HPDE6-E6E7 (cell line): Measurements from ENCODE around the gene CNGA2.
"Not testable (repeated sequence)": the region's sequence is repeated elsewhere in the genome, so short reads cannot be mapped to it uniquely, and the experiment has no call there.

Experiments used
- DNase-seq: peaks from one replicate; pipeline ENCODE4 v3.0.0; 2011; ENCODE audit warnings: missing footprints; ENCODE audit errors: extremely low spot score

CNGA2 gene

DNA sequence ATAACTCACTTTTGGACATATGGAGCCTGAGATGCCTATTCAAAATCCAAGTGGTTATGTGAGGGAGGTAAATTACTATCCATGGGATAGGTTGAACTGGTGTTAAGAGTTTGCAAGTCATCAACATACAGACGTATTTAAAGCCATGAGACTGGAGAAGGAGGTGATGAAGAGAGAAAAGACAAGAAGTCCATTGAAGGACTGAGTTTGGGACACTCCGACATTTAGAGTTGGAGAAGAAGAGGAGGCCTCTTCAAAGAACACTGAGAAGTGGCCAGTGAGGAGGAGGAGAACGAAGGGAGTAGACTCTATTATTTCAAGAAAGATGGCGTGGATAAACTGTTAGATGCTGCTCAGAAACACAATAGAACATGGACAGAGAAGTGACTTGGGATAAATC, at the start of gene CNGA2:
CNGA2 (plus strand) TSS at position 301 of the 400 bp plus-strand sequence. CDS start 3,738 bp downstream, outside the sequence.
- no peak for DNase-seq

DNA sequence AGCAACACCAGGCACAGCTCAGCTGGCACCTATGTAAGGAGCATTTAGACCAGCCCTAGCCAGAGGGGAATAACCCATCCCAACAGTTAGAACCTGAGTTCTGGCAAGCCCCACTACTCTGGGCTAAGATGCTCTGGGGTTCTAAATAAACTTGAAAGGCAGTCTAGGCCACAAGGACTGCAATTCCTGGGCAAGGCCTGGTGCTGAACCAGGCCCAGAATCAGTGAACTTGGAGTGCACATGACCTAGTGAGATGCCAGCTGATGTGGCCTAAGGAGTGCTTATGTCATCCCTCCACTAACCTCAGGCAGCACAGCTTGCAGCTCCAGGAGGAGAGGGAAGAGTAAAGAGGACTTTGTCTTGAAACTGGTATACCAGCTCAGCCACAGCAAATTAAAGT, 46.9 kb upstream of the CNGA2 start:
- DNase-seq = no peak

DNA sequence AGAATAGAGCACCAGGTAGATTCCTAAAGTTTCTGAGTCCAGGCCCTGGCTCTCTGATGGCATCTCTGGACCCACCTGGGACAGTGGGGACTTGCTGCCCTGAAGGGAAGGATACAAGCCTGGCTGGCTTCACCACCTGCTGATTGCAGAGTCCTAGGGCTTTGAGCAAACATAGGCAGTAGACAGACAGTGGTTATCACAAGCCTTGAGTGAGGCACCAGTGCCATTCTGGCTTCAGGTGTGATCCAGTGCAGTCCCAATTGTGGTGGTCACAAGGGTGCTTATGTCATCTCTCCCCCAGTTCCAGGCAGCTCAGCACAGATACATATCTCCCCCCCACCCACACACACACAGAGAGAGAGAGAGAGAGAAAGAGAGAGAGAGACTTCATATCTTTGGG, 45.9 kb upstream of the CNGA2 start:
- no peak for DNase-seq

DNA sequence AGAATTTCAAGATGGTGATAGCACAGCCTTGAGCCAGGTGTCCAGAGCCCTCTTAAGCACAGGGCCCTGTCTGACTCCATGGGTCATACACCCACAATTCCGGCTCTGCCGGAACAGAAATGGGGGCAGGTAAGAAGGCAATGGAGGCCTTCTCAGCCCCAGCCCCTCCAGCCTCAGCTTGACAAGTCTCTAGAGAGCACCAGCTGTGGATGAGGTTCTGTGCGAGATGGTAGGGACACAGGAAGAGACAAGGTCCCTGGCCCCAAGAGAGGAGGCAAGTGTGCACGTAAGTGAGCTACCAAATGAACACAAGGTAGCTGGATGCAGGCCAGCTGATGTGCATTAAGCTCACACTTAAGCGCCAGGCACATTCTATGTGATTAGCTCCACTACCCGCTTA, 41.7 kb upstream of the CNGA2 start:
- no peak for DNase-seq

DNA sequence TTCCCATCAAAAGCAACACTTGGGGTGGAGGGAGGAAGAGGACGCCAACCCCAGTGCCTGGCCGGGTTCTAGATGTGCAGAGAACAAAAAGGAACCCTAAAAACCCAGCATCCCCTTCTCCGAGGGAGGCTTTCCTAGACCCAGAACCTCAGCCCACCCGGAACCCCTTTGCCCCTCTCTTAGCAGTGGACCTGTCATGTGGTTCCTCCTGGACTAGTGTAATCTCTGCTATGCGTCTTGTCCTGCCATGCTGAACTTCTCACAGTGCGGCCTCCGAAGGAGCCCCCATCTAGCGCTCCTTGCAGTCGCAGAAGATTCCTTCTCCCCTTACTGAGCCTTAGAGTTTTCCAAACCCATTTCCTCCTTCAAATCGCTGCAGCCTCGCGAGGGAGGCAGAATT, 40.4 kb upstream of the CNGA2 start:
- DNase-seq = no peak

DNA sequence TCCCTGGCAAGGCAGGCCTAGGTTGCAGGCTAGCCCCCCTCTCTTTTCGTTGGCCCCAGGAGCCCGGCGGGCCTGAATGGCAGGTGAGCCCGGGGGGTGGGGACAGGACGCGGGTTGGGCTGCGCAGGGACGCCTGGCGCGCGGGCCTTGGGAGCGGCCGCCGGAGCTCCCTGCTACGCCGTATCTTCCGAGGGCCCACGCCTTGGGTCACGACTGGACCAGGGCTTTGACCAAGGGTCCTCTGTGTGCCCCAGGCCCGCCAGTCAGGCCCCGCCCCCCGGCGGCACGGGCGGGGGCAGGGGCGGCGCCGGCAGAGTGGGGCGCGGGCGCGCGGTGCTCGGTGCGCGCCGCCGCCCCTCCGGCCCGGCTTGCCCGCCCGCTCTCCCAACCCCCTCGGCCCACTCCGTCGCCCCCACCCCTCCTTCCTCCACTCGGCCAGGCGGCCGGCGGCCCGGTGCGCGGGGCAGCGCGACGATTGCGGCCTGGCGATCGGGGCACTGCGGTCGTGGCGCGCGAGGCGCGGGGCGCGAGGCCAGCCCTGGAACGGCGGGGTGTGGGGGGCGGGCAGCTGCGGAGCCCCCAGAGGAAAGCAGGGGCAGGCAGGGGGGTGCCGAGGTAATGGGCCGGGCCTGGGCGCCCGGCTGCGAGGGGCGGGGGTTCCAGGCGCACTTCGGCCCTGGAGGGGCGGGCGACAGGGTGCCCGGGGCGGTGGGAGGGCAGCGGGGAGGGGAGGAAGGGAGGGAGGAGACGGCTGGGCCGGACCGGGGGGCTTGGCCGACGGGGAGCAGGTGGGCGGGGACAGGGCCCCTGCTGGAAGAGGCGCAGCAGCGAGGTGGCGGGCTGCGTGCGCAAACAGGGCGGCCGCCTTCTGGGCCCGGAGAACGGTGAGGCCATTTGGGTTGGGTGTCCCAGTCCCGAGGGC, 39.6 kb upstream of the CNGA2 start, which contains the start of gene PRRG3:
PRRG3 (plus strand) TSS at position 798 of the 922 bp plus-strand sequence. CDS start 3,357 bp downstream, outside the sequence.
- no peak for DNase-seq

DNA sequence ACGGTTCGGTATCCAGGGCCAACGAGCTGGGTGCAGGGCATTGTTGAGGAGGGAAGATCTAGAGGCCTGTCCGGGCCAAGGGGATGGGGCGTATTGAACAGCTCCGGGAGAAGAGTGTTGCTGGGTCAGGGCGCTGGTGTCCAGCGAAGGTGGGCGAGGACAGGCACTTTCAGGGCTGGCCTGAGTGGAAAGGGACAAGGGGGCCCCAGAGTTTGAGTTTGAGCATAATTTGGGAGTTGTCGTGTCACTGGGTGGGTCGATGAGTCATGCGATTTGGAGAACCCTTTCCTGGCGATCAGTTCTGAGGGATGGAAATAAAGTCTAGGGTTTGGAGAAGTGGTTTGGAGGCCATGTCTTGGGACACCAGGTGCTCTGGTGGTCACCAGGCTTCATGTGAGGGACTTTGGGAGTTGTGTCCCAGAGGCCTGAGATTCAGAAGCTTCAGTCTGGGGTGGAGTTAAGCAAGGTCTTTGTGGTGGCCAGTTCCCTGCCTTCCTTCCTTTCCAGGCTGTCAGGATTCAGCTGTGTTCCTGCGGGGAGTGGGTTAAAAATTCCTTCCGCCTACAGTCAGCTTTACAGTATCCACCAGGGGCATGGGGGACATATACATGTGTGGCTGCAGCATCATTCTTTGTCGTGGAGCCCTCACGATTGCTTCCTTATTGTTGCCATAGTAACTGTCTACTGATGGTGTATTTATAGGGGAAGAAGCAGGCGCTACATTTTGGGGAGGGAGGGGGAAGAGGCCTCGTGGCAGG, 38.8 kb upstream of the CNGA2 start:
- no peak for DNase-seq

DNA sequence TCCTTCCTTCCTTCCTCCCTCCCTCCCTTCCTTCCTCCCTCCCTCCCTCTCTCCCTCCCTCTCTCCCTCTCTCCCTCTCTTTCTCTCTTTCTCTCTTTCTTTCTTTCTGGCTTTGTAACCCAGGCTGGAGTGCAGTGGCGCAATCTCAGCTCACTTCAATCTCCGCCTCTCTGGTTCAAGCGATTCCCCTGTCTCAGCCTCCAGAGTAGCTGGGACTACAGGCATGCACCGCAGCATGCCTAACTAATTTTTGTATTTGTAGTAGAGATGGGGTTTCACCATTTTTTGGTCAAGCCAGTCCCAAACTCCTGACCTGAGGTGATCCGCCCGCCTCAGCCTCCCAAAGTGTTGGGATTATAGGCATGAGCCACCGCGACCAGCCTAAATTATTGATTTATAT, 37.5 kb upstream of the CNGA2 start:
- DNase-seq = not testable (repeated sequence)

DNA sequence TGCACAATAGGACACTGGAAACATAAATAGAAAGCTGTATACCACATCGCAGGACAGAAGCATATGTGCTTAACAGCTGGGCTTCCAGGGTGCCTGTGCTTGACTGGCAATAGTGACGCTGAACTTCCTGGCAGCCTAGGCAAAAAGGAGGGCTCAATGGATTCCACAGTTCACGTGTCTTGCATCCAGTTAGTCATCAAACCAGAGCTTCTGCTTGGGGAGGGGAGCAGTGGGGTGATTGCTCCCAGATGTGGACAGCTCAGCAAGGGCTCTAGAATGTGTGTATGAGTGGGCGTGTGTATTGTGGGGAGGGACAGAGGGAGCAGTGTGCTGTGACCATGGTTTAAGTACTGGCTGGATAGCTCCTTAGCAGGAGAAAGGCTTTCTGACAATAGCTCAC, 37.0 kb upstream of the CNGA2 start:
- DNase-seq = no peak

DNA sequence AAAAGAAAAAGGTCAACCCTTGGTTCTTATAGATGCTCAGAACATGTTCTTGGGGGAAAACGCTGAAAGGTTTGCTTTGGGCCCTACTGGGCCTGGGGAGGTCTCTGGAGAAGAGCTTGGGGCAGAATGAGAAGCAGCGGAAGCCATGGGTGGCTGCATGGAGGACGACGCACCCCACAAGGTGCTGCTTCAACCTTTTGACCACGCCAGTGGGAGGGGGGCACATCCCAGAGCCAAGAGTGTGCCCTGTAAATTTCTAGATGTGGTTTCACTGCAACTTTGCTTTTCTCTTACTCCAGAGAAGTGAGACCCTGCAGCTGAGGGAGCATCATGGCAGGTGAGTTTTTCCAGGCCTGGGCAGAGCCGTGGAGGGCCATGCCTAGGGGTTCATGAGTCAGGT, 36.1 kb upstream of the CNGA2 start:
- DNase-seq = no peak

DNA sequence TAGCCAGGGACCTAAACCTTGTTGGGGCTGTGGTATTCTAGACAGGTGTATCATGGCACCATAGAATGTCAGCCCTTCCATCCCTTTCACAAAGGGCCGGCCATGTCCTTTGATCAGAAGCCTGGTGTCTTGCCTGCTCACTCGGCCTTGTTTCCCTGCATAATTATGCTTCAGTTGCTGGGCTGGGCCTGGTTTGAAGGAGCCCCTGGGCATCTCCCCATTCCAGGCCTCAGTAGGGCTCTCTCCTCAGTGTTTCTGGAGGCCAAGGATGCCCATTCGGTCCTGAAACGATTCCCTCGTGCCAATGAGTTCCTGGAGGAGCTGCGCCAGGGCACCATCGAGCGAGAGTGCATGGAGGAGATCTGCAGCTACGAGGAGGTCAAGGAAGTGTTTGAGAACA, 34.8 kb upstream of the CNGA2 start:
- no peak for DNase-seq

DNA sequence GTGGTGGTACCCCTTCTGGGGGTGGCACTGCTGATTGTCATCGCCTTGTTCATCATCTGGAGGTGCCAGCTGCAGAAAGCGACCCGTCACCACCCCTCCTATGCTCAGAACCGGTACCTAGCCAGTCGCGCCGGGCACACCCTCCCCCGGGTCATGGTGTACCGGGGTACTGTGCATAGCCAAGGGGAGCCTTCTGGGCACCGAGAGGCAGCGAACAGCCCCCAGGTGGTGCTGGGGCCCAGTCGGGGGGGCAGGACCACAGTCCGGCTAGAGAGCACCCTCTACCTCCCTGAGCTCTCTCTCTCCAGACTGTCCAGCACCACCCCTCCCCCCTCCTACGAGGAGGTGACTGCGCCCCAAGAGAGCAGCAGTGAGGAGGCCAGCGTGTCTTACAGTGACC, 34.0 kb upstream of the CNGA2 start:
- DNase-seq = no peak

DNA sequence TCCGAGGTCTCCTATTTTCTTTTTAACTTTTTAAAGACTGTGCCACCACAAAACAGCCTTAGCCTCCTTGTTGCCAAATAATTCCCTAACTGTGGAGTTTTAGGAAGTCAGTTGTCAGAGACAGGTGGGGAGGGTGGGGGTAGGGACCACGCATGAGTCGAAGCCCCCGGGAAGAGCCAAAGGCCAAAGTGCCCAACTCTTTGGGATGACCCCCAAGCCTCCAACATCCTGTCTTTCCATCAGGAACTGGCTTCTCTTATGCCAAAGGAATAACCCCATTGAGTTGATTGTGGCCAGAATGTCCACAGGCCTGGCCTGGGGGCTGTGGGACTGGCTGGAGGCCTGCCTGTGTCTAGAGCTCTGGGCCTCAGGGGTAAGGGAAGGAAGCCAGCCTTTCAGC, 33.5 kb upstream of the CNGA2 start:
- DNase-seq = no peak

DNA sequence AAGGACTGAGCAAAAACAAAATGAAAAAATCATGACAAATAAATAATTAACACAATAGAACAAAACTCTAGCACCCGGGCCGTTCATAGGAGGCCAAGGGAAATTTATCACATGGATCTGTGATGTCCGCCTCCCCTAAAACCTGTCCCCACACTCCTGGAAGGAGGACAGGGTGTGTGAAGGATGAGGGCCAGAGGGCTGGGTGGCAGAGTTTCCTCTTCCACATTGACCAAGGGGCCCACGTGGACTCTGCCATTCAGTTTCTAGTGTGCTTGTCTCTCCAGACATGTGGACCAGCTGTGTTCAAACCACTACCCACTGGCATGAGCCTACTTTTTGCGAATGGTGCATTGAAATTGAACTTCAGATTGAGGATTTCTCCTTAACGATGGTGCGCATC, 33.0 kb upstream of the CNGA2 start:
- no peak for DNase-seq

DNA sequence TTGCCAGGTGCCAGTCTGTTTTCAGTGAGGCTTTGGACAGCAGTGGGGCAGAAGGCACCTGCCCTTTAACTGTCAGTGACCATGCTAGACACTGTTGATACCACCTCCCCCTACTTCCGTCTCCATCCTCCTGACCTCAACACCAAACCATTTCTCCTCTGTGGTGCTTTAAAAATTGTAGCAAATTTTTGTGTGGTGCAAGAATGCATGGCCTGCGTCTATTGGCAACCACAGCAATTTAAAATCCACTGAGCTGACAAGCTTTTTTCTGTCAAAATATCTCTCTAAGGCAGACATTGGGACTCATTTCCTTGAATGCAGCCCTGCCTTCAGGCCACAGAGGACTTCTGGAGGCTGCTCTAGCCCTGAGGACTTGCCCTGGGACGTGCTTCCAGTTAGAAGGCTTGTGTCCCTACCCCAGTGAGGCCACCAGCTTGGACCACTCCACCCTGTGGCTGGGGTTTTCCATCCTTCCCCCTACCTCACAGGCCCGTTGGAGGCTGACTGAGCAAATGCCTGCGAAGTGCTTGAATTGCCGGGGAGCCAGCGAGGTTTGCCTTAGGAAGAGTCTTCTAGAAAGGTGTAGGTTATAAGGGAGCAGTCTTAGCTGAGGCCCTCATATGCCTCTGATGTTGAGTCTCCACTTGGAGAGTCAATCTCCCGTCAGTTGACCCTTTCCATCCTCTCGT, 32.4 kb upstream of the CNGA2 start:
- no peak for DNase-seq

DNA sequence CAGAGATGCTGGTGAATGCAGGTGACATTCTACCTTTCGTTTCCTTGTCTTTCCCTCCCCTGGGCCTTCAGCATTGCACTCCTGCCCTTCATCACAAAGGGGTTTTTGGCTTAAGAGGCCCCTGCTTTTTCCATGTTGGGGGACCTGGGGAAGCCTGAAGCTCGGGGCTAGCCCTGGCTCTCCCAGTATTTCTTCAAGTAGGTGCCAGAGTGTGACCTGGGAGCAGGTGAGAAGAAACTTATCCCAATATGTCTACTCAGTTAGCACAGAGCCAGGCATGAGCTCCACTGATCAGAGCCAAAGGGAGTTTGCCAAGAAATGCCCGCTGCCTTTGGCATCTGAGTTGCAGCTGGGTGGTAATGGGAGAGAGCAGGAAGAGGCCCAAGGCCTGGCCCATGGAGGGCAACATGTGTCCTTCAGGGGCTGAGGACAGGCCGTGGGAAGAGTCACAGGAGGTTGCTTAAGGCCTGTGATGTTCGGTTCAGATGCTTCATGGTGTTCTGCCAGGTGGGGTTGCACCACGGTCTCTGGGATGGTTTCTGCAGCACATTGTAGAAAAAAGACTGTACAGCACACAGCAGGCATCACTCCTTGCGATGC, 31.7 kb upstream of the CNGA2 start:
- DNase-seq = no peak

DNA sequence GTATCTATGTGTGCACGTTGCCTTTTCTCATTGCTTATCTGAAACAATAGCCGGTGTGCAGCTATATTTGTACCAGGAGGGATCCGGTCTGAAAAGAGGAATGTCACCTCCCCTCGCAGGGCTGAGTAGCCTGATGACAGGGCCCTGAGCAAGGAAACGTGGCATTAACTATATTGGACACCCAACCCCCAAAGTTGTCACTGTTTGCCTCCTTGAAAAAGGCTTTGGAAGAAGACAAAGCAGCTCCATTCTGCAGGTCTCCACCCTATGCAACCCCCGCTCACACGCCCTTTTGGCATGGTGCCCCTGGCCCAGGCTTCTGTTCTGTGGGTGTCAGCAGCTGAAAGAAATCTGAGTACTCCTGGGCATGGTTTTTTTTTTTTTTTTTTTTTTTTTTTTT, 31.1 kb upstream of the CNGA2 start:
- no peak for DNase-seq

DNA sequence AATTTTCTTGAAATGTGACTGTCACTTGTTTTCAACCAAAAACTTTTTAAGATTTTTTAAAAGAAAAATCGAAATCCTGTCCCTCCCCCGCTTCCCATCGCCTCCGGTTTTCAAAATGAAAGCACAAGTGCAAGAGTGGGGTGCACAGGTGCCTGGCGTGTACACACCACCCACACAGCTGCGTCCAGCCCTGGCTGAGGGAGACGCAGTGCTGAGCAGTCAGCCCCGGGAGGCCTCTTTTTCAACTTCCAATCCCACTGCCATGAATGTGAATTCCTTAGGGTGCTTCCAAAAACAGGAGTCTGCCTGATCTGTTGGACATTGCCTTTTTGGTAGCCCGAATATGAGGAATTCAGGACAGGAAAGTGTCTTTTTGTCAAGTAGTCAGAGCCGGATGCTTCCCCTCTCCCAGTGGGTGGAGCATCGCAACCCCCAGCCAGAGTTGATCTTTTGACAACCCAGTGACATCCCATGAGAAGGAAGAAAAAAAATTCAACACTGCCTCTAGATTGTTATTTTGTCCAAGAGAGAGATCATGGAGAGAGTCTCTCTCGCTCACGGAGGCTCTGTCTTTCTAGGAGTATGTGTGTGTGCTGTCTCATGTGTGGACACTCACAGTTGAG, 30.4 kb upstream of the CNGA2 start:
- DNase-seq = no peak

DNA sequence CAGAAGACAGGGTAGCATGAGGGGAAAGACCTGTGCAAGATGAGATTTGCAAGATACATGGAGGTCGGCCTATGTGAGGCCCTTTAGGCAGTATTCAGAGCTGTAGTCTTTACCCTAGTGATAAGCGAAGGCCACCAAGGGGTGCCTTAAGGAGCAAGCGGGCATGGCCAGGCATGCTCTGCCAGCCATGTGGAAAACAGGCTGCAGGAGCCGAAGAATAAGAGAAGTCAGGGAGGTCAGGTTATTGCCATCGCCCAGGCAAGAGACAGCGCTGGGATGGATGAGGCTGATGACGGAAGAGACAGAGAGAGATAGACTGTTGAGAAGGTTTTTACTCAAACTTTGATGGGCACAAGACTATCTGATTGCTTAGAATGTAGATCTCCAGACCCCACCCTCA, 25.7 kb upstream of the CNGA2 start:
- no peak for DNase-seq

DNA sequence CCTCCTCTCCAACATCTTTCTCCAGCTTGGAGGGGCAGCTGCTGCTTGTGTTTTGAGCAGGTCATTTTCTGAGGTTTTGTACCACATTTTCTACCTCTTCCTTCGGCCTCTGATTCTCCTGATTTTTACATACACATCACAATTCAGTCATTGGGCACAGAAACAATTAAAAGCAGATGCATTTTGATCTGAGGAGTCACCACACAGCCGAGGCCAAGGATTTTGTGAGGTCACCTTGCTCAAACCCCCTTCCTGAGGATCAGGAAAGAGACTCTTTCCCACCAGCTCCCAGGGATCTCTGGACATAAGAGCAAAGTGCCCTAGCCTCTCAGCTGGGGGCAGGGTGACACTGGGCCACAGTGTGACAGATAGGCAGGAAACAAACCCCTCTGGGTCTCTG, 24.1 kb upstream of the CNGA2 start:
- no peak for DNase-seq

DNA sequence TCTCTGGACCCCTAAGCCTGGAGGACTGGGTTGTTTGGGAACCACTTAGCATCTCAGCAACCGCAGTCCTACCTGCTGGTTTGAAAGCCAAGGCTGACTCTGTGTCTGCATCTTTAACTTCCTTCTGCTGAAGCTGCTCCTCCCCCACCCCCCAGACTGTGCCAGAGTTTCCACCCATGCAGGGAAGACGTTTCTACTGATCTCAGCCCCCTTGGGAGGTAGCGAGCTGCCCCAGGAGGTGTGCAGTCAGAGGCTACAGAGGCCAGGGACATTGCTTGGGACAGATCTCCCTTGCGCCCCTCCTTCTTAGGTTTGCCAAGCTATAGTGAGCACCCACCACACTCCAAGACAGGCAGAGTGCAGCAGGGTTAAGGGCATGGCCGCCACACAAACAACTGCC, 23.4 kb upstream of the CNGA2 start:
- no peak for DNase-seq
